ENCODE data around the gene PNPLA1.

The PNPLA1 gene

GRCh38 chr6:36318690-36319435 lies 49.0 kb downstream of the PNPLA1 start:
- no peak for DNase-seq

GRCh38 chr6:36319436-36319762 lies 49.5 kb downstream of the PNPLA1 start:
- no peak for DNase-seq

GRCh38 chr6:36319821-36320220 lies 50.0 kb downstream of the PNPLA1 start:
- DNase-seq, result no peak

- no peak for DNase-seq
Observed at GRCh38 chr6:36320475-36320874, 50.6 kb downstream of the PNPLA1 start.

GRCh38 chr6:36322591-36322990 lies 52.7 kb downstream of the PNPLA1 start:
- no peak for DNase-seq

DNA sequence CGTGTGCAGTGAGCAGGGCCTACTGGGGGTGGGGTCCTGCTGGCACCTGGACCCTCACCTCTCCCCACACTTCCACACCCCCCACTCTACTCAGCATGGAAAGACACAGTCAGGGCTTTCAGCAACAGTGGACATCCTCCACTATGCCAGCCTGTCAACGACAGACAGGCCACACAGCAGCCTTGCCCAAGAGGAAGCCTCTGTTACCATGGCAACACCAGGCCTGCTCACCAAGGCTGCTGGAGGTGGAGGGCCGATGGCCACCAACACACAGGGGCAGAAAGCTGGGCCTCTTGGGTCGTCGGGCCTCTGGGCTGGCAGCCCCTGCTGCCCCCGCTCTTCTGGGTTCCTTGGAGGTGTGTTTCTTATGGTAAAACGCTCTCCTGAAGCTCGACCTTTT lies 53.2 kb downstream of the PNPLA1 start:
- DNase-seq, result no peak

DNA sequence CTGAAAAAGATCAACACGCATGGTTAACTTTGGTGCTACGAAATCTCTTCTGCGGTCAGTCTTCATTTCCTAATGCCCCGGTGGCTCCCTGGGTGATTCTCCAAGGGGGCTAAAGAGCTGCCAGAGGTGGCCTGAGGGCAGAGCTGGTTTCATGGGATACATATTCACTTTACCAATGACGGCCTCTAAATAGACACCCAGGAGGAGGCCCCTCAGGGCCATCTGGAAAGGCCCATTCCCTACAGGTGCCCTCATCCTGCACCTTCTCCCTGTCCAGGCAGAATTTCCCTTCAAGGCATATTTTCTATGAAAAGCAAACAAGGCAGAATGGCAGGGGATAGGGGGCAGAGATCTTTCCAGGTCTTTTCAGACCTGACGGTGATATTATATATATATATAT lies 54.3 kb downstream of the PNPLA1 start:
- DNase-seq, result no peak

DNA sequence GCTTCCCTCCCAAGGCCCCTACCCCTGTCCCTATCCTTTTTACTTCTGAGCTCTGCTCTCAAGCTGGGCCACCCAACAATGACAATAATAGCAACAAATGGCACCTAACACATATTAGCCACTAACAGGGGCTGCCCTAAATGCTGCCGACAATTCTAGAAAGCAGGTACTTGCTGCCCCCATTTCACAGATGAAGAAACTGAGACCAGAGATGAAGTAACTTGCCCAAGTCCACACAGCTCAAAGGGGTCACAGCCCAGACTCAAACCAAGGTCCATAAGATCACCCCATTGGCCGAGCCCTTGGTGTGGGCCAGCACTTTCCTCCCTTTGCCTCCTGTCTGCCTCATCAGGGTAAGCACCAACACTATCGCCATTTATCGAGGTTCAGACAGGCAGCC lies 54.9 kb downstream of the PNPLA1 start:
- no peak for DNase-seq

DNA sequence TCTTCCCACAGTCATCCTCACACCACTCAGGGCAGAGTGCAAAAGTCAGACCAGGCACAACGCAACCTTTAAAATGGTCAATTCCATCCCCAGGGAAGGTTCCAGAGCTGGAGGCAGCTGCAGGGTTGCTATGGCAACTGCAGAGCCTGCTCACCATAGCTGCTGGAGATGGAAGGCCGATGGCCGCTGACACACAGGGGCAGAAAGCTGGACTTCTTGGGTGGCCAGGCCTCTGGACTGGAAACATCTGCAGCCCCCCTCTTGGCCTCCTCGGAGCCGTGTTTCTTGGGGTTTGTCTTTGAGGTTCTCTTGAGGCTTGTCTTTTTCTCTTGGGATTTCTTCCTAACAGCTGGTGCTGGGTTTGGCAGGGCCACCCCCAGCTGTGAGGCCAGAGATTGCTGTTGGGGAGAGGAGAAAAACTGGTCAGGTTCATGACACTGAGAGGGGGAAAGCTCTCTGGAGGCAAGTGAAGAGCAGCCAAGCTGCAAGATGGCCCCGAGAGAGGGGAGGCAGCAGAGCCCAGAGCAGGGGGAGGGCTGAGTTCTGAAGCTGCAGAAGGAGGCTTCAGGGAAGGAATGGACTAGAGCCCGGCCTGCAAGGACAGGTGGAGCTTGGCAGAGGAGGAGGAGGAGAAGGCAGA lies 56.6 kb downstream of the PNPLA1 start:
- DNase-seq, result no peak

DNA sequence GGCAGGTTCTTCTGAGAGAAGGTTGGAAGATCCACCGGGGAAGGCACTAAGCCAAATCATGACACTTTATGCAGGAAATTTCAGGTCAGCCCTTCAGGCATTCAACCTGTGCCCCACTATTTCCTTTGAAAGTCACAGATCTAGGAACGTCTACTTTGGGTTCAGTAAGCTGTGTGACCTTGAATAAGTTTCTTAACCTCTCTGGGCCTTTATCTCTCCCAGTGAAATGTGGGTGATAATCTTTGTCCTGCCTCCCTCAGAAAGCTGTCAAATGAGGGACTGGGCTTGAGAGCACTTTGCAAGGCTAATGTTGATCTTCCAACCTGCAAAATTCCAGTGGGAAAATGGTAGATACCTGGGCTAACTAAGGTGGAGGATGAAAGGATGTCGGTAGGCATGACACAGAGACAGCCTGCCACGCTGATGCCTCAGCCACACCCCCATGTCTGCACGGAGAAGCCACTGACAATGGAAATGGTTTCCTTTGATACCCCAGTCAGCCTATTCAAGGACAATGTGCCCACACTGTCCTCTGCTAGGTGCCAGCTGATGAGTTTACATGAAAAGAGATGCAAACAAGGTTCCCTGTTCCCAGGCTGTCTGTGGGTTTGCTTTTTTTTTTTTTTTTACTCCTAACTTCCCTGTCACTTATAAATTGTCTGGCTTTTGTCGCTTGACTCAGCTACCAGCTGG lies 57.5 kb downstream of the PNPLA1 start:
- no peak for DNase-seq

GRCh38 chr6:36327919-36328236 lies 58.0 kb downstream of the PNPLA1 start:
- no peak for DNase-seq

- no peak for DNase-seq
Observed at GRCh38 chr6:36328600-36328999, 58.7 kb downstream of the PNPLA1 start.

DNA sequence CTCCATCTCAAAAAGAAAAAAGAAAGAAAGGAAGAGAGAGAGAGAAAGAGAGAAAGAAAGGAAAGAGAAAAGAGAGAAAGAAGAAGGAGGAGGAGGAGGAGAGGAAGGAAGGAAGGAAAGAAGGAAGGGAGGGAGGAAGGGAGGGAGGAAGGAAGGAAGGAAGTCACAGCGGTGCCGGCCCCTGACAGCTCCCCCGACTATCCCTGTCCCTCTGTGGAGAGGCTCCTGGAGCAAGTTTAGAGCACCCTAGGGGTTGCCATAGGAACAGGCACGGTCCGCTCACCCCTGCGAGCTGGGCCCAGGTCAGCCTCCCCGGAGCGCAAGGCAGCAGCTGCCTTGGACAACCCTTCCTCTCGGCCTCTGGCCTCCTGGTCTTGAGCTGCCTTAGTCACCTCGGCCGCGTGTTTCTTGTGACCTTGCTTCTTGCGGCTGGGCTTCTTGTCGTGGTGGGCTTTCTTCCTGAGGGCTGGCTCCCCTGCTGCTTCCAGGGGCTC lies 60.0 kb downstream of the PNPLA1 start:
- DNase-seq, result no peak

DNA sequence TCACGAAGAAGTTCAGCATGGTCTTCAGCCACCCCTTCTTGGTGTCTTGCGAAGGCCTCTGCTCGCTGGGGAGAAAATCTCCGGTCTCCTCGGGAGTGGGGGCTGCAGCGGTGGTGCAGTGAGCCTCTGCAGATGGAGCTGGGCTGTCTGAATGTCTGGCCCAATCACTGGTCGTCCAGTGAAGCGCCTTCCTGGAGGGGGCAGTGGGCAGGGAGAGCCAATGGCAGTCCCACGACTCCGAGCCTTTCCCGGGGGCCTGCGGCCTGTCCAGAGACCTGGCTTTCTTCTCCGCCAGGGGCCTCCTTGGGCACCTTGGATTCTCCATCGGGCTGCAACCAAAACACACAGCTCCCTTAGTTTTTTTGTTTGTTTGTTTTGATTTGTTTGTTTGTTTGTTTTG lies 60.5 kb downstream of the PNPLA1 start:
- no peak for DNase-seq

DNA sequence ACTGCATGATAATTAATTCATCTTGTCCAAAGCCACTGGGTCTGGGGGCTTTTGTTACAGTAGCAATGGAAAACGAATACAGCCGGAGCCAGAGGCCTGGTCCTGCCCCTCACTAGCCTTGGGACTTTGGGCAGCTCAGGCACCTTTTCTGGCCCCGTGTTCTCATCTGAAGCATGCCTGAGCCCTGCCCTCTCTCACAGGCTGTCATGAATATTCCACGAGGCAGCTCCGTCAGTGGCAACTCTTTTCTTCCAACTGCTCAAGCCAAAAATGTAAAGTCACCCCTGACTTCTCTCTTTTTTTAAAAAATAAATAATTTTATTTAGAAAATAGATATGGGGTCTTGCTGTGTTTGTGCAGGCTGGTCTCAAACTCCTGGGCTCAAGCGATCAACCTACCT lies 61.5 kb downstream of the PNPLA1 start:
- no peak for DNase-seq

GRCh38 chr6:36333171-36333895 lies 63.5 kb downstream of the PNPLA1 start:
- DNase-seq, result no peak

- DNase-seq, result no peak
Observed at GRCh38 chr6:36333931-36334725, 64.3 kb downstream of the PNPLA1 start.

GRCh38 chr6:36334832-36335459 lies 65.1 kb downstream of the PNPLA1 start:
- DNase-seq, result no peak

DNA sequence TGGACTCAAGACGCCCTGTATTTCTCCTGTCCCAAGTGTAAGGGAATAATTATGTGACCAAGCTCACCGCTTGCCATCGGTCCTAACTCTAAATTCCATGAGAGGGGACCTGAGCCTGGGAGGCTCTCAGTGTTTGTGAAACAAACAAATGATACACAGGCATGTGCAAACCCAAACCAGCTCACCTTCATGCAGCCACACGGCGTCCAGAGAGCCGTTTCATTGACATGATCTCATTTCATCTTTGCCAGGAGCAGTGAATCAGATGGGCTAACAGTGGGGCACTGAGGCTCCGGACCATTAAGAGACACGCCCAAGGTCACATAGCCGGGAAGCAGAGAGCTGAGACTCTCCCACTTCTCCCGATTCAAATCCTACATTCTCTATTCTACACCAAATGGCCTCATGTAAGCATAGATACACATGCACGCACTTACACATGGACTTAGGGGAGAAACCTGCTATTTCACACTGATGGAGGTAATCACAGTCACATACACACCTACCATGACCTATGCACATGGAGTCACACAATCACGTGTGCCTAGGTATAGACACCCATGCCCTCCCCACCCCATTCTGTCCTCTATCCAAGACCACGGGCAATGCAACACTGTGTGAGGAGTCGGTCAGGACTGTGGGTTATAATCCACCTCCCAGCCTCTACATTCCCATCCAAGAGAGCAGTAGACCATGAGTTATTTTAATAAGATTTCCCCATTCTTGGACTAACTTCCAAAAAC lies 65.8 kb downstream of the PNPLA1 start:
- DNase-seq, result no peak

DNA sequence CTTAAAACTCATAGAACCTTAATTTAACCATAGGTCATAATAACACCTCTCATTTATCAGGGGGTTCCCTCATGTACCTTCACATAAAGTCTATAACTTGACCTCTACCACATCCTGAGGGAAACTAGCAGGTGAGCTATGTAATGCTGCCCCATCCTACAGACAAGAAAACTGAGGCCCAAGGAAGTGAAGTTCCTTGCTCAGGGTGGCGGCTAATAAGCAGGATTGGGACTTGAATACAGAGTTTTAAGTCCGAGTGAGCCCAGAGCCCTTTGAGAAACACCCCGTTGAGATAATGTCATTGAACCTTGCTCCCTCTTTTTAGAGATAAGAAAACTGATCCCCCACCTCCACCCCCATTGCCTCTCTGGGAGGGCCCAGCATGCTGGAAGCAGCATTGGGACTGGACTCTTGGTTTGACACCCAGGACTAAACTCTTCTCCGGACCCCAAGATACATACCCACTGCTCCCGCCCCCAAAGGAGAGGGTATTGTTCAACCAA lies 66.4 kb downstream of the PNPLA1 start:
- no peak for DNase-seq

DNA sequence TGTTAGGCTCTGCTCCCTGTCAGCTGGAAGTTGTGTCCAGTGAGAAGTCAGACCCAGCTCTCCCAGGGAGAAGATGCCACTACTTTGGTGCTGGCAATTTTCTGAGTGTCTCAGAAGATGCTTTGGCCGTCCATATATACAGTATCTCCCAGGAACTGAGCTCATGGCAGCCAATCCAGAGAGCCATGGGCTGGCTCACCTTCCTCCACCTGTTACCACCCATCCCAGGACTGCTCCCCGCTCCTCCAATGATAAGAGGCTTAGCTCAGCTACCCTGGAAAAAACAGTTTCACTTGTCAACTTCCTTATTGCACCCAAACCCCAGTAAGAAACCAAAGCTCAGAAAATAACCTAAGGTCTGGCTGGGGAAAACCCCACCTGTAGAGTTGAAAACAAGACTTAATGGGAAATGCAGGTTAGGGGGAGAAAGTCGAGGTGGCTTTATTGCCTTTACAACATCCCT lies 67.0 kb downstream of the PNPLA1 start, which contains the start of gene BNIP5:
Gene BNIP5, minus strand, starts transcription at position 110 of the 463 bp plus-strand sequence. CDS start 6,198 bp downstream, outside the sequence.
- DNase-seq, result no peak
